HG03342 (cell line): ENCODE data around the gene DUSP9.
"Not testable (repeated sequence)": the region's sequence is repeated elsewhere in the genome, so short reads cannot be mapped to it uniquely, and the experiment has no call there.

ENCODE experiments used
- ATAC-seq: cut with Tn5 transposase; IDR thresholded peaks from one replicate; pipeline ENCODE4 v1.9.1; 2021; ENCODE audit warnings: mild to moderate bottlenecking, moderate library complexity; ENCODE audit not compliant: unreplicated experiment

The DUSP9 gene

DNA sequence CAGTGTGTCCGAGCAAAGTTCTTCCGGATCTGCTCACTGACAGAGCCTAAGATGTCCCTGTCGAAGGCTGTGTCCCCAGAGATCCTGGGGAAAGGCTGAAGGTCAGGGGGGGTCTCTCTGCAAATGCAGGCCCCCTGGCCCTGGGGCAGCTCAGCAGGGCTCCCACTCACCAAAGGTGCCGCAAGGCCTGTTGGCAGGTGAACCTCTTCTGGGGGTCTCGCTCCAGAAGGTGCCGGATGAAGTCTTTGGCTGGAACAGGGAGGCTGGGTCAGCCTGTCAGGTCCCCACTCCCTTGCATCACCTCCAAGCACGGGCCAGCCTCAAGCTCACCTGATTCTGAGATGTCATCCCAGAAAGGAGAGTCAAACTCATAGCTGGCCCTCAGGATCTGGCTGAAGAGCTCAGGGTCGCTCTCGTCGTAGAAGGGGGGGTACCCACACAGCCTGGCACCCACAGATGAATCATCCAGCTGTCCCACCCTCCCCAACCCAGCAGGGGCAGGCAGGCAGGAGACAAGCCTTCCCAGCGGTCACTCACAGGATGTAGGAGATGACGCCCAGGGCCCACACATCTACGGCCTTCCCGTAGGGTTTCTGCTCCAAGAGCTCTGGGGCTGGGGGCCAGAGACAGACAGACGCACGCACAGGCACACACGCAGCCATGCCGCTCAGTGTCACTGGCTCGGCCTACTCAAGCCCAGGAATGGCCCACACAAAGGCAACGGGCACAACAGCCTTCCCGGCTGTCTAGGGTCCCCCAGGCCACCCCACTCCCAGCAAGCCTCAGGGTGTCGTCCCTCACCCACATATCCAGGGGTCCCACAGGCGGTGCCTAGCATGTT, 24.0 kb downstream of the DUSP9 start:
- no peak for ATAC-seq

DNA sequence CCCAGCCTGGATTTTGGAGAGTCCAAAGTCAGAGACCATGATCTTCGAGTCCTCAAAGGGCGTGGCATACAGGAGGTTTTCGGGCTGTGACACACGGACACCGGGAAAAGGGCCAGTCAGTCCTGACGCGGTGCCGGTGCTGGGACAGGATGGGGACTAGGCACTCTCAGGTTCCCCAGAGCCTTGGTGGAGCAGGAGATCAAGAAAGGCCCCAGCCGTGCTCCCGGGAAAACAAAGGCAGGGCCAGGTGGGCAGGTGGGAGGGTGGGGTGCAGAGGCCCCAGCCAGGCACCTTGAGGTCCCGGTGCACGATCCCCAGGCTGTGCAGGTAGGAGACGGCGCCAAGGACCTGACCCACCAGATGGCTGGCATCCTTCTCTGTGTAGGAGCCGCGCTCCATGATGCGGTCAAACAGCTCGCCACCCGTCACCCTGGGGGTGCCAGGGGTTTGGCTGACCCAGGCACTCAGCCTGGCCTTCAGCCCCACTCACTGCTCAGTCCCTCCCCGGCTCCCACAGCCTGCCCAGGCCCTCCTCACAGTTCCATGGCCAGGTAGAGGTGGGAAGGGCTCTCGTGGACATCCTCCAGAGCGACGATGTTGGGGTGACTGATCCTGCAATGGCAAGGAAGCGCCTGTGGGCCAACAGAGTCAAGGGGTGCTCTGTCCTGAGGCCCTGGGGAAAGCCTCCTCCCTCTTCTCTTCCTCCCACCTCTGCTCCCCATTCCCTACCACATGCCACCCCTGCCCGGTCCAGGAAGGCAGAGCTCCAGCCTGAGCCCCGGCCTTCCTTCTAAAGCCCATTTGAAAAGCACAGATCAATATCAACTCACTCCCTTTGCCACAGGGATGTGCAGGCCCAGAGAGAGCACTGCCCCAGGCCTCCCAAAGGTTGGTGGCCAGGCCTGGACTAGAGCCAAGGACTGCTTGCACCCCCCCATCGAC, 24.9 kb downstream of the DUSP9 start:
- ATAC-seq: no peak

- no peak for ATAC-seq
Observed at GRCh38 chrX:153672531-153673427, 25.8 kb downstream of the DUSP9 start.

DNA sequence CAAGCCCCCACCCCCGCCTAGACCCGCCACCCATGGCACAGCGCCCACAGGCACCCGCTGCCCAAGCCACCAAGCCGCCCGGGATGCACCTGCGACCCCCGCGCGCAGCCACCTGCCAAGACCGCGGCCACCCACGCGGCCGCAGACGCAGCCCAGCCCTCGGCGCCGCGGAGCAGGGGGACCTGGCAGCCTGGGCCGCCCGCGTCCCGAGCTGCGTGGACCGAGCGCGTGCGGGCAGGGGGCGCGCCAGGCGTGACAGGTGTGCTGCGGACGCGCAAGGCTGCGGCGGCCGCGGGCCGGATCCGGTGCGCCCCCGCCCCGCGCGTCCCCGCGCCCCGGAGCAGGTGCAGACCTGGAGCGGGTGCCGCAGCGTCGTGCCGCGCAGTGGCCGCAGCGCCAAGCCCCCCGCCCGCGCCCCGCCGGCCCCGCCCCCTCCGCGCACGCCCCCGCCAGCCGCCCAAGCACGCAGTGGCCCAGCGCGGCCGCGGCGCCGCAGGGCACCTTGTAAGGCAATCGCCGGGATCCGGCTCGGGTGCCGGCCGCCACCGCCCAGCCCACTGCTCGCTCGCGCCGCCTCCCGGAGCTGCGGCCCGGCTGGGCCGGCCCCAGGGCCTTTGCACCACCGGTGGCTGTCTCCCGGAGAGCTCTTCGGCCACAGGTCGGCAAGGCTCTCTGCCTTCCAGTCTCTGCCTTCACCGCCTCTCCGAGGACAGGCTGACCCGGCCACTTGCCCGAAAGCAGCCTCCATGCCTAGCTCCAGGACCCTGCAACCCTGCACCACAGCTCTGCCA, 26.6 kb downstream of the DUSP9 start, which contains the start of gene PNCK:
TSS of gene PNCK (minus strand) at position 386 of the 791 bp plus-strand sequence. CDS start 737 bp downstream, outside the sequence.
- no peak for ATAC-seq

GRCh38 chrX:153674219-153674851, 27.3 kb downstream of the DUSP9 start:
- no peak for ATAC-seq

- ATAC-seq: no peak
Observed at GRCh38 chrX:153681175-153681574, 34.2 kb downstream of the DUSP9 start.

DNA sequence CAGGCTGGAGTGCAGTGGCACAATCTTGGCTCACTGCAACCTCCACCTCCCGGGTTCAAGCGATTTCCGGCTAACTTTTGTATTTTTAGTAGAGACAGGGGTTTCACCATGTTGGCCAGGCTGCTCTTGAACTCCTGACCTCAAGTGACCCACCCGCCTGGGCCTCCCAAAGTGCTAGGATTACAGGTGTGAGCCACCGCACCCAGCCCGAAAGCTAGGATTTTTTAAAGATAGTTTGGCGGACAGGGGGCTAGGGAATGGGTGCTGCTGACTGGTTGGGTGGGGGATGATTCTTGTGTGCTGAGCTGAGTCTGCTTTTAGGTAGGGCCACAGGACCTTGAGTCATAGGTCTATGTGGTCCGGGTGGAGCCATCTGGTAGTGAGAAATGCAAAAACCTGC, 36.5 kb downstream of the DUSP9 start:
- not testable (repeated sequence) for ATAC-seq

DNA sequence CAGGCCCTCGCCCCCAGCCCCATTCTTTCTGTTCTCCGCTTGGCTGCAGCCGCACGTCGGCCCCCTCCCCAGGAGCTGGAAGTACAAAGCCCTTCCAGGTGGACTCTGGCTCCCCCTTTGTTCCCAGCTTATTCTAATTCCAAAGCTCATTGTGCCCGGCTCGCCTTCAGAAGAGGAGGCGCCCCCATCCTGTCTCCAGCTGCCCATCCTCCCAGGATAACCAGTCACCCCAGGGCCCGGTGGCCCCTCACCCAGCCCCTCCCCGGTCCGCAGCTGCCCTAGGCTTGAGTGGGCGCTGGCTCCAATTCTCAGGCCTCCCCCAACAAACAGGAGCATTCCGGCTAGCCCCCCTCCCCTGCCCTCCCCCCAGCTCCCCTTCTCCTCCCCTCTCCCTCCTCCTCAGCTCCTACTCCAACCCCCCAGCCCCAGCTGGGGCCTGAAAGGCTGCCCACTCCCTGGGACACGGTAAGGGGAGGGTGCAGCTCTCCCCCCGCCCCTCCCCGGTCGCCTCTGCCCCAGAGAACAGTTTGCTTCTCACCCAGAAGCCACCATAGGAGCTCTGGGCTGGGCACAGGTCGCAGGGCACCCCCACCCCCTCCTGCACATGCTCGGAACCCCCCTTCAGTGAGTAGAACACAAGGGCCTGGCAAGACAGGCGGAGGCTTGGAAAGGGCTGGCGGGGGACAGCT, 37.6 kb downstream of the DUSP9 start:
- ATAC-seq: no peak

DNA sequence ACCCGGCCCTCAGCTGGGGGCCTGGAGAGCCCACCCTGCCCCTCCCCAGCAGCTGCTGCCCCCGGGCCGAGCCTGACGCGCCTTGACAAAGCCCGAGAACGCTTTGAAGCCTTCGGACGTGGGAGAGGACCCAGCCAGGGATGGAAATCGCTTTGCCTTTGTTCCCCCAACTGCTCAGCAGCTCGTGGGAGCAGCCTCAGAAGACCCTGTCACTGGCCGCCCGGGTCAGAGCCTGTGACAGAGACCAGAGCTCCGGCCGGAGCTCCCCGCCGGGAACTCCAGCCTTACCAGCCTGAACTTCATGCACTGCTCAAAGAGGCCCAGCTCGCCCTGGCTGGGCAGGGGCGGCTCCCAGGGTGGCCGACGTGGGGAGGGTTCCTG, 38.1 kb downstream of the DUSP9 start:
- no peak for ATAC-seq

- no peak for ATAC-seq
Observed at GRCh38 chrX:153685751-153686696, 39.0 kb downstream of the DUSP9 start.

DNA sequence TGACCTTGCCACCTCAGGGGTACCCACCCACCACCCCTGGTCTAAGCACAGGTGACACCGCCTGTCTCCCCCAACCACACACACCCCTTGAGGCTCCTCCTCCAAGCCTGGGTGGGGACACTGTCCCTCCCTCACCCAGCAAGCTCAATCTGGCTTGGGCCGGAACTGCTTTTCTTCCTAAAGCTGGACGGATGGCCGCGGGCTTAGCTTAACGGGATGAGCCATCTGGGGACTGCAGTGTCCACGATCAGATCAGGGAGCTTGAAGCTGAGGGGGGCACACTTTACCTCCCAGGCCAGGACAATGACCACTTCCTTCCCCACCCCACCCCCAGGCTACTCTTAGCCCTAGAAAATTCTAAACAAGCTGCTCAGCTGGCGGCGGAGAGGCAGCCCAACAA, 39.7 kb downstream of the DUSP9 start:
- no peak for ATAC-seq

GRCh38 chrX:153687121-153688039, 40.4 kb downstream of the DUSP9 start, which contains the start of gene SLC6A8:
Gene SLC6A8 (plus strand): TSS chrX:153687926. CDS start chrX:153688575, 649 bp downstream.
- no peak for ATAC-seq

- no peak for ATAC-seq
Observed at GRCh38 chrX:153688071-153688470, 41.1 kb downstream of the DUSP9 start.

DNA sequence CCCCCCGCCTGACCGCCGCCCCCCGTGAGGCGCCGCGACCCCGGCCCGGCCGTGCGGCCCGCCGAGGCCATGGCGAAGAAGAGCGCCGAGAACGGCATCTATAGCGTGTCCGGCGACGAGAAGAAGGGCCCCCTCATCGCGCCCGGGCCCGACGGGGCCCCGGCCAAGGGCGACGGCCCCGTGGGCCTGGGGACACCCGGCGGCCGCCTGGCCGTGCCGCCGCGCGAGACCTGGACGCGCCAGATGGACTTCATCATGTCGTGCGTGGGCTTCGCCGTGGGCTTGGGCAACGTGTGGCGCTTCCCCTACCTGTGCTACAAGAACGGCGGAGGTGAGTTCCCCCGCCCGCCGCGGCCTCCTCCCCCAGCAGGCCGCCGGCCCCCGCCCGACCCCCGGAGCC, 41.5 kb downstream of the DUSP9 start:
- no peak for ATAC-seq

GRCh38 chrX:153688911-153689590, 42.0 kb downstream of the DUSP9 start:
- no peak for ATAC-seq
